ENCODE results near the gene ENAM.

ENAM gene, protein sequence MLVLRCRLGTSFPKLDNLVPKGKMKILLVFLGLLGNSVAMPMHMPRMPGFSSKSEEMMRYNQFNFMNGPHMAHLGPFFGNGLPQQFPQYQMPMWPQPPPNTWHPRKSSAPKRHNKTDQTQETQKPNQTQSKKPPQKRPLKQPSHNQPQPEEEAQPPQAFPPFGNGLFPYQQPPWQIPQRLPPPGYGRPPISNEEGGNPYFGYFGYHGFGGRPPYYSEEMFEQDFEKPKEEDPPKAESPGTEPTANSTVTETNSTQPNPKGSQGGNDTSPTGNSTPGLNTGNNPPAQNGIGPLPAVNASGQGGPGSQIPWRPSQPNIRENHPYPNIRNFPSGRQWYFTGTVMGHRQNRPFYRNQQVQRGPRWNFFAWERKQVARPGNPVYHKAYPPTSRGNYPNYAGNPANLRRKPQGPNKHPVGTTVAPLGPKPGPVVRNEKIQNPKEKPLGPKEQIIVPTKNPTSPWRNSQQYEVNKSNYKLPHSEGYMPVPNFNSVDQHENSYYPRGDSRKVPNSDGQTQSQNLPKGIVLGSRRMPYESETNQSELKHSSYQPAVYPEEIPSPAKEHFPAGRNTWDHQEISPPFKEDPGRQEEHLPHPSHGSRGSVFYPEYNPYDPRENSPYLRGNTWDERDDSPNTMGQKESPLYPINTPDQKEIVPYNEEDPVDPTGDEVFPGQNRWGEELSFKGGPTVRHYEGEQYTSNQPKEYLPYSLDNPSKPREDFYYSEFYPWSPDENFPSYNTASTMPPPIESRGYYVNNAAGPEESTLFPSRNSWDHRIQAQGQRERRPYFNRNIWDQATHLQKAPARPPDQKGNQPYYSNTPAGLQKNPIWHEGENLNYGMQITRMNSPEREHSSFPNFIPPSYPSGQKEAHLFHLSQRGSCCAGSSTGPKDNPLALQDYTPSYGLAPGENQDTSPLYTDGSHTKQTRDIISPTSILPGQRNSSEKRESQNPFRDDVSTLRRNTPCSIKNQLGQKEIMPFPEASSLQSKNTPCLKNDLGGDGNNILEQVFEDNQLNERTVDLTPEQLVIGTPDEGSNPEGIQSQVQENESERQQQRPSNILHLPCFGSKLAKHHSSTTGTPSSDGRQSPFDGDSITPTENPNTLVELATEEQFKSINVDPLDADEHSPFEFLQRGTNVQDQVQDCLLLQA

DNA sequence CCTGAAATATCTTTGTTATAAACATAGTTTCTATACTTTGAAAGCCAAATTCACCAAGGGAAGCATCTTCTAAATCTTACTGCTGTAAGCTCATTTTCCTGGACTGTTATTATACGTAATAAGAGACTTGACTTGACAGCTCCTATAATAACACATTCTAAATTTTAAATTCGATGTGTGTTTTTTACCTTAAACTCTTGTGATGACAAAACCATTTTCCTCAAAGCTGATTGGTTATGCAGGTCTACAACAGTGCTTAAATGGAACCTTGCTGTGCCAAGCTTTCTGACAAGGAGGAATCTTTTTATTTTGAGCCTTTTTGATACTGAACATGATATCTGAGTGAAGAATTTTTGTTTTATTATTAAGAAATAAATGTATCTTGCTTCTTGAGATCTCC, at the start of gene ENAM:
Gene ENAM (plus strand): TSS at position 301 of the 400 bp plus-strand sequence. CDS start 757 bp downstream, outside the sequence.
- no peak for DNase-seq (ENCODE audit: low read depth)
- TF ChIP-seq, protein P1, sequence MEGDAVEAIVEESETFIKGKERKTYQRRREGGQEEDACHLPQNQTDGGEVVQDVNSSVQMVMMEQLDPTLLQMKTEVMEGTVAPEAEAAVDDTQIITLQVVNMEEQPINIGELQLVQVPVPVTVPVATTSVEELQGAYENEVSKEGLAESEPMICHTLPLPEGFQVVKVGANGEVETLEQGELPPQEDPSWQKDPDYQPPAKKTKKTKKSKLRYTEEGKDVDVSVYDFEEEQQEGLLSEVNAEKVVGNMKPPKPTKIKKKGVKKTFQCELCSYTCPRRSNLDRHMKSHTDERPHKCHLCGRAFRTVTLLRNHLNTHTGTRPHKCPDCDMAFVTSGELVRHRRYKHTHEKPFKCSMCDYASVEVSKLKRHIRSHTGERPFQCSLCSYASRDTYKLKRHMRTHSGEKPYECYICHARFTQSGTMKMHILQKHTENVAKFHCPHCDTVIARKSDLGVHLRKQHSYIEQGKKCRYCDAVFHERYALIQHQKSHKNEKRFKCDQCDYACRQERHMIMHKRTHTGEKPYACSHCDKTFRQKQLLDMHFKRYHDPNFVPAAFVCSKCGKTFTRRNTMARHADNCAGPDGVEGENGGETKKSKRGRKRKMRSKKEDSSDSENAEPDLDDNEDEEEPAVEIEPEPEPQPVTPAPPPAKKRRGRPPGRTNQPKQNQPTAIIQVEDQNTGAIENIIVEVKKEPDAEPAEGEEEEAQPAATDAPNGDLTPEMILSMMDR (IDR thresholded peaks at IDR 0.05; ENCODE audit: insufficient read depth, low read depth, low read length, missing control alignments): no peak
- no peak within 1 kb of the TSS for H3K4me3 ChIP-seq (ENCODE audit: low read depth, low read length)

DNA sequence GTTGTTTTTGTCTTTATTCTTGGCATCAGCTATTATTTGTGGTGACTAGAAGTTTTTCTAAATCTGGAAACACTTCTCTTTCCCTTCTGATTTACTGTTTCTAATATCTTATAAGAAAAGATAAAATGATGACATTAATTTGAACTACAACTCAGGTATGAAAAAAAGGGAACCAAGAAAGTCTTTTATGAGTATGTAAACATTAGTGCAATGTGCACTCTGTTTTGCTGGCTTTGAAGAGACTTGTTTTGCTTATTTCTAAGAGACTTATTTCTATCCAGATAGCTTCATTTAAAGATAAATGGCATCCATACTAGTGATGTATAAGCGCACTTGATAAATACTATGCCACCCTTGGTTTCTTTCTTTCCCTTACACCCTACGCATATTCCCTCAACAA, 46.6 kb upstream of the ENAM start:
- TF ChIP-seq, protein P1 (IDR thresholded peaks at IDR 0.05; ENCODE audit: insufficient read depth, low read depth, low read length, missing control alignments): no peak
- DNase-seq (ENCODE audit: low read depth): no peak
- no peak overlapping the region for H3K4me3 ChIP-seq (ENCODE audit: low read depth, low read length)

DNA sequence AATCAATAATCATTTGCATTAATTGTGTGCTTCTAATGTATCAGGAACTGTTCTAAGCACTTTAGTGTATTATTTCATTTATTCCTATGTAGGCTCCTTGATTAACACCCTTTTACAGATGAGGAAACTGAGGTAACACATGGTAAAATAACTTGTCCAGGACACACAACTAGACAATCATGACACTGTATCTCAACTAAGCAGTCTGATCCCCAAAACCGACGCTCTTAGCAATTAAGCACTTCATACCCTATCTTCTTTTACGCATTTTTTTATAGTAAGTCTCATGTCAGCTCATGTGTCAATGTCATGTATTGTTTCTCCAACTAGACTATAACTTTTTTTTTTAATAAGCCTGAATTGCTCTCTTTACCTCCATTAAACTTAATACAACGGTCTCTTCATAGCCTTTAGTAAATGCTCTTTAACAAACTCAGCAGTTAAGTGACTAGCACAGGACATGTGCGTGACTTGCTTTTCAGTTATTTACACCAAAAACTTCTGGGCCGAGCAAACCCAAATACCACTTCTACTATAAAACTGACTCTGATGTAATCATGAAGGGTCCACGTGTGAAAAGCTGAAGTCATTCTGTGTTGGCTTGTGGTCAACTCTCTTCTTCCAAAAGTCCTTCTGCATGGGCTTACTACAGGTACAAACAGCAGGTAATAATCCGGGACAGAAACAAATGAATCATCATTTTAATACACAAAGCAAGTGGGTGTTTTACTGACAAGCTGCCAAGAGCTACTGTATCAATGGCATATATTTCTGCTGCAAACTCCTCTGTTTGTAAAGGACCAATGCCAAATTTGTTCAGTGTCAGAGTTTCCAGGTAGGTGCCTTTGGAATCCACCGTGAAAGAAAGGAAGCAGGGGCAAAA, 44.4 kb upstream of the ENAM start:
- no peak for DNase-seq (ENCODE audit: low read depth)
- no peak overlapping the region for H3K4me3 ChIP-seq (ENCODE audit: low read depth, low read length)
- TF ChIP-seq, protein P1 (IDR thresholded peaks at IDR 0.05; ENCODE audit: insufficient read depth, low read depth, low read length, missing control alignments): no peak

DNA sequence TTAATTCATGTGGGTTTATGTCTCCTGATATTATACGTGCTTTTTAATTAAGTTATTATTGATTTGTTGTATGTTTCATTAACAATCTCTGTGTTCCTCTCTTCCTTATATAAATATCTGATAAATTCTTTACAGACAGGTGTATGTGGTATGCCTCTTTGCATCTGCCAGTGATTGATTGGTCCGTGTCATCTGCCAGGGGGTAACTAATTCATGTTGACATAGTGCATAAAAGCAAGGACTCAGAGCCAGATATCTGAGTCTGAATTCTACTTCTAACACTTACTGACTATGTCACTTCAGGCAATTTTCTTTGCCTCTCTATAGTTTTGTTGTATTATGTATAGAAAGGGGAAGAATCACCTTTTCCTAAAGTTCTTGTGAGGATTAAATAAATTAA, 41.7 kb upstream of the ENAM start:
- no peak overlapping the region for H3K4me3 ChIP-seq (ENCODE audit: low read depth, low read length)
- TF ChIP-seq, protein P1 (IDR thresholded peaks at IDR 0.05; ENCODE audit: insufficient read depth, low read depth, low read length, missing control alignments): no peak
- no peak for DNase-seq (ENCODE audit: low read depth)

DNA sequence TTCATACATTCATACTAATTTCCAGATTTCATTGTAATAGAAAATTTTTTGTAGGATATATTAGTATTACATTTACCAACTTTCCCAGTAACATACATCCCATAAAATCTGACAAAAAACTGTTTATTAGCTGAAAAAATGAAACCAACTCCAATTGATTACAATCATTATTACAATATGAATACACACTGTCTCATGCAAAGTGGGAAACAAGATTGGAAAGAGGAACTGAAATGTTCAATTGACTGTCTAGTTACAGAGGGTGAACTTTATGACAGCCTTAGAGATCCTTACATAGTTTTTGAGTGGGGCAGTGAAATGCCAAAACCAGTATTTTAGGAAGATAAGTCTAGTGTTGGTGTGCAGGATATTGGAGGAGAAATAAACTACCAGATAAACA, 38.8 kb upstream of the ENAM start:
- TF ChIP-seq, protein P1 (IDR thresholded peaks at IDR 0.05; ENCODE audit: insufficient read depth, low read depth, low read length, missing control alignments): no peak
- no peak overlapping the region for H3K4me3 ChIP-seq (ENCODE audit: low read depth, low read length)

More for the DNA sequence above, 38.8 kb upstream of the ENAM start:
- peak; percentile 8 for DNase-seq (ENCODE audit: low read depth)
